Measurements from ENCODE around the gene C3orf18. TPM values are rescaled to one million over a fixed set of nuclear protein-coding genes. Genes with fewer than 3 reads are reported as not detected.

C3orf18 gene
- total RNA-seq, 1 donor from 2014 or later = 1.5 TPM

DNA sequence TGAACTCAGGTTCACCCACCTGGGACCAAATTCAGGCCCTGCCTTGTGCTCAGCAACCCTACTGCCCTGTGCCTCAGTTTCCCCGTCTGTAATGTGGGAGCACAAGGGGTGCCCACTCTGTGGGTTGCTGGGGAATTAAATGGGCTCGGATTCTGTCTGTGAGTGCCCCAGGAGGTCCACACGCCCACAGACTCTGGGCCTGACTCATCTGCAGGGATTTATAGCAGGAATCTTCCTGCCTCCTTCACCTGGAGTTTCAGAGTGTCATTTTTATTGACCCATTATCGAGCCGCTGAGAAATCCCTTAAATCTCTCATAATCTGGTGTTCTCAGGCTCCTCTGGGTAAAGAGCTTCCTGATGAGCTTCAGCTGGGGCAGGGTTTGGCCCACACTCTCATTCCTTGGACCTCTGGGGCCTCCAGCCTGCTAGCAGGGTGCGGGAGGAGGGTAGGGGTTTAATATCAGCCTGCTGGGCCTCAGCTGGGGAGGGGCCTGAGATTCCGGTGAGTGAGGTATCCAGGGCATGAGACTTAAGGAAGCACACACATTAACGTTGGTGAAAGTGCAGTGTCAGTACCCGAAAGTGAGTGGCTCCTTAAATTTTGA is 16.4 kb downstream of the C3orf18 start:
- DNase-seq (ENCODE audit: low read depth in 2 of 2) = no peak

DNA sequence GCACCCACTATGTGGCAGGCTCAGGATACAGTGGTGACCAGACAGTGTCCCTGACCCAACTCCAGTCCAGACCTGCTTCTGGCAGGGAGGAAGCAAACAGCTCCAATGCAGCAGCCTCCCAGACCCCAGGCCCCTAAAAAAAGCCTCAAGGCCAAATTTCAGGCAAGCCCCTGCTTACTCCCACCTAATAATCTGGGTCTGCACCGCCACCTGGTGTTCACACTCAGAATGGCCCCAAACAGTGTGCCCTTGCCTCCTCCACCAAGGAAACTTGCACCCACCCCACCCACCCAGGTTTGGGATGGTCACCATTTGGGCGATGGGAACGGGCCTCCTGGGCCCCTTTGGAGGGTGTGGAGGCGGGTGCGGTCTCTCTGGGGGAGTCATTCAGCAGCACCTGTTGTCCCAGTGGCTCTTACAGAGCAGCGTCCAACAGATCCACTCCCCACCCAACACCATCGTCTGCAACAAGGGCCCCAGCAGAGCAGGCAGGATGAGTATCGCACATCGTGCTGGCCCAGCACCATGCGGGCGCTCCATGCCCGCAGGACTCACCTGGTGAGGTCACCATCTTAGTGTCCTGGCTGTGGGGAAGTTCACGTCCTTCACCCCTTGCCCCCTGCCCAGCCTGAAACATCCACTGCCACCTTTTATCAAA is 17.3 kb downstream of the C3orf18 start:
- DNase-seq (ENCODE audit: low read depth in 2 of 2) = peak in 1 of 2 donors; percentile 33

DNA sequence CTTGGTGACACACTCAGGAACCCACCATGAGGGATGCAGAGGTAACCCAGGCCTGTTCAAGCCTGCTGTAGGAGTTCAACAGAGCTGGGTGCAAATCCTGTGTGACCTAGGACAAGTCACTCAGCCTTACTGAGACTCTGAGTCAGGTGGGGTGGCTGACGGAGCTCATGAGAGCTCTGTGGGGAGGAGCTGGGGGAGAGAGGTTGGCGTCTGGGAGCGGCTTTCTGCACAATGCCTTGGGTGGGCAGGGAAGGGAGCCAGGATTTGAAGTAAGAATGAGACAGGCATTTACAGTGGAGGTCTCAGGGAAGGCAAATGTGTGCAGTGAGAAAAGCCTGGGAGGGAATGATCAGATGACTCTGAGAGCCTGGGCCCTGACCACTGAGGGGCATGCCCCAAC is 18.3 kb downstream of the C3orf18 start:
- no peak for DNase-seq (ENCODE audit: low read depth in 2 of 2)

DNA sequence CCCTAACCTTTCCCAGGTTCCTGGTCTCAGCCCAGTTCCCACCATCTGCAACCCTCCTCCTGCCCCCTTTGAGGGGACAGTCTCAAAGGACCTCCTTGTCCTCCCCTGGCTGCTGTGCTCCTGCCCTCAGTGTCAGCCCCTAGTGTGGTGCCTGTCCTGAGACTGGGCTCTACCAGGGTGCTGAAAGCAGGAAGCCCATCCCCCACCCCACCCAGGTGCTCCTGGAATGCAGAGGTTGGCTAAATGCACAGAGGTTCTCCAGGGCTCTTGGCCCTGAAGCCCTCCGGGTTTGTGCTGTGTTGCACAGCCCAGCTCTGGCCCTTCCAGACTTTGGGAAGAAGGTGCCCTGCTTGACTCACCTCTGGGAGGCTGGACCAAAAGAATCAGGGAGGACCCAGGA is 21.8 kb downstream of the C3orf18 start:
- DNase-seq (ENCODE audit: low read depth in 2 of 2) = no peak

DNA sequence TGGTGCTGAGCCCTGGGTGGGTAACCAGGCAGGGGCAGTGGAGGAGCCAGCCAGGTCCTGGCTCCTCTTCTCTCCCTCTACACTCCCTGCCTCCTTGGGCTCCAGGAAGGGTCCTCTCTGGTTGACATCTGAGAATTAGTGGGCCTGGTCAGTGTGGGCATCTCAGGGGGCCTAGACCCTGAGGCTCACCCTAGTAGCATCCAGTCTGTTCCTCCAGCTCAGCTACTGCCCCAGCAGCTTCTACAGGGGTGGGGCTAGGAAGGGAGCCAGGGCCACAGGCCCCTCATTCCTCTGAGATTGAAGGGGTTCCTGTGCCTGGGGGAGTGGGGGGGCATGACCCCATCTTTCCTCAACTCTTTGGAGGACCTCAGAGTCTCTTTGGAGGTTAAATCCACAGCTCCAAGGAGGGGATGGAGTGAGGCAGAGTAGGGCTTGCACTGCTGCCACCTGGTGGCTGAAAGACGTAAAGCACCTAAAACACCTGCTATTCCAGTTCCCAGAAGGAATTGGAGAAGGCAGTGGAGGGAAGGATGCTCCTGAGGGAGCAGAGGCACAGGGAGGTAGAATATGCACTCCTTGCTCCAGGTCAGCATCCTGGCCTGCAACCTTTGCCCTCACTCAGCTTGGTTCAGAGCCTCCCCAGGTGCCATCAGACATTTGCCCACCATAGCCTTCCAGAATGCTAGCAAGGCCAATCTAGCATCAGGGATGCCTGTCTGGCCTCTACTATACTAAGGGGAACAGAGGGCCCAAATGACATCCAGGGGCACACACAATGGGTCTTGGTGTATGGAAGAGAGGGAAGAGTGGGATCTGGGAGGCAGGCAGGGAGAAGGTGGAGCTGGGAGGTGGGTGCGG is 25.1 kb downstream of the C3orf18 start:
- peak; percentile 25 to 57 for DNase-seq (ENCODE audit: low read depth in 2 of 2)

DNA sequence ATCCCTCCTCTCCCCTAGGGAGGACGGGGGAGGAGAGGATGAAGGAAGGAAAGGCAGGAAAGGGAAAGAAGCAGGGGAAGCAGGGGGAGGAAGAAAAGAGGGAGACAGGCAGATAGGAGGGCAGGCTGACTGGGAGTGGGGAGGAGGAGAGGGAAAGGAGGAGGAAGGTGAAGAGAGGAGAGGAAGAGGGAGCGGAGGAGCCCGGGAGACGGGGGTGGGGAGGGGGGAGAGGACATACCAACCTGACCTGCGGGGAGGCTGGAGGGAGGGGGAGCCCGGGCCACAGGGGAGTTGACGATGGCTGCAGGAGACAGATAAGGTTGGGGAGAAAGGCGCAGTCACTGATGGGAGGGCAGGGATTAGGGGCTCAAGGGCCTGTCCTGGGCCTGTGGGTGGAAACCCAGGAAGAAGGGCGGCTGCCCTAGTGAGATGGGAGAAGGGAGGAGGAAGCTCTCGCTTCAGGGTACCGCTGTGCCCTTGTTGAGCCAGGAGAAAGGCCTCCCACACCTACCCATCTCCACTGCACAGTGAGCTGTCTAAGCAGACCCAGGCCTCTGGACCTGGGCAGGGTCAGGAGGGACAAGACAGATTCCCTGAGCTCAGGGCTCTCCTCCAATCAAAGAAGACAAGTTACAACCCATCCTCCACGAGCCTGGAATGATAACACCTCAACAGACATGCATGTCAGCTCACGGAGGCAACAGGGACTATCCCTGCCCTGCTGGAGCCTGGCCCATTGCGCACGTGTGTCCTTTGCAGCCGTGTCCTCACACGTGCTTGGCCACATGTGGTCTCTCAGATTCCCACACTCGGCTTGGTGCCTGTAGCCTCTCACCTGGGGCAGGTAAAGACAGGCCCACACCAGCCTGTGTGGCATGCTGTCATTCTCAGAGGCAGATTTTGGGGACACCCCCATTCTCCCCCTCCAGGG is 27.9 kb downstream of the C3orf18 start:
- DNase-seq (ENCODE audit: low read depth in 2 of 2) = no peak

DNA sequence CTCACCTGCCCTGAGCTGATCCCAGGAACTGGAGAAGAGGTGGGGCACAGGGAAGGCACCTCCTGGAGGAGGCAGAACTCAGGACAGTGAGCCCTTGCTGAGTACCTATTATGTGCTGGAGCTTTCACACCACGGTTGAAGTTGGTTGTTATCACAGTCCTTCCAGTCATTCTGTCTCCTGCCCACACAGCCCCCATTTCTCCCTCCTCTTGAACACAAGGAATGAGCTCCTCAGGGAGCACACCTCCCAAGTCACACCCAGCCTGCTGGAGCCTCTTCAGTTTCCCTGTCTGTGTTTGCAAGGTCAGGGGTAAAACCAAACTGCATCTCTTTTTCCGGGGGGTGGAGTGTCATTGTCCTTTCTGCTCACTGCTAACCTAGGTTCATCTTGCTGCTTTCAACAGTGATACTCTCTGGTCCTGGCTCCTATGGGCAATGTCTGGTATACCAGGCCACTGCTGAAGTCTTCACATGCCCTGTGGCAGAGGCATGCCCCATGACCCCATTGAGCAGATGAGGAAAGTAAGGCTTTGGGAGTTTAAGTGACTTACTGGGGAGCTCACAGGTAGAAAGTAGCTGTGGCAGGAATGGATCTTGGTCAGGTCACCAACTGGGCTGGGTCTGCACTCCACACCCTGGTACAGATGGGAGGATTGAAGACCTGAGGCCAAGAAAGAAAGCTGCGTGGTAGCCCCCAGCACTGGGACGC is 30.0 kb downstream of the C3orf18 start:
- DNase-seq (ENCODE audit: low read depth in 2 of 2) = no peak

DNA sequence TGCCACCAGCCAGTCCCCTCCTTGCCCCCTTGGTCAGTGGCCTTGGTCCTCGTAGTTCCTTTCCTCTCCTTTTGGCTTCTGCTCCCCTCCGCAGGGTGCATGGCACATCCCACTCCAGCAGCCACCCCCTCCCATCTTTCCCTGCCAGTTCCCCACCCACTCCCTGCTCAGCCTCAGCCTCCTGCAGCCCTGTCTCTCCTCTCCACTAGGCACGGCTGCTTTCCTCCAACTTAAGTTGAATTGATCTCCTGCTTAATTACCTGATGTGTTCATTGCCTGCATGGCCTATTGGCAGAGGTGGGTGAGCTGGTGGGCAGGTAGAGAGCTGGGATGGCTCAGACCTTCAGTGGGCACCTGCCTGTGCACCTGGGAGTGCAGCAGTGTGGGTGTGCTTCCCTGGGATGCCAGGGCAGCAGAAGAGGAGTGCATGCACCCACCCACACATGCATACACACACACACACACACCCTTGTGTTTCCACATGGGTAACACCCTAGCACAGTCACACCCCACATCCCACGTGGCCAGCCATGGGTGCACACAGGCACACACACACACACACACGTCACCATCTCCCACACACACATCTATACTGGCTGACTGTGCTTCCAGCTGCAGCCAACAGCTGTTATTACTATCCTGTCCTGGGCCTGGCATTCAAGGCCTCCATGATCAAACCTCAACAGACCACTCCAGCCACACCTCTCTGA is 30.9 kb downstream of the C3orf18 start:
- no peak for DNase-seq (ENCODE audit: low read depth in 2 of 2)

DNA sequence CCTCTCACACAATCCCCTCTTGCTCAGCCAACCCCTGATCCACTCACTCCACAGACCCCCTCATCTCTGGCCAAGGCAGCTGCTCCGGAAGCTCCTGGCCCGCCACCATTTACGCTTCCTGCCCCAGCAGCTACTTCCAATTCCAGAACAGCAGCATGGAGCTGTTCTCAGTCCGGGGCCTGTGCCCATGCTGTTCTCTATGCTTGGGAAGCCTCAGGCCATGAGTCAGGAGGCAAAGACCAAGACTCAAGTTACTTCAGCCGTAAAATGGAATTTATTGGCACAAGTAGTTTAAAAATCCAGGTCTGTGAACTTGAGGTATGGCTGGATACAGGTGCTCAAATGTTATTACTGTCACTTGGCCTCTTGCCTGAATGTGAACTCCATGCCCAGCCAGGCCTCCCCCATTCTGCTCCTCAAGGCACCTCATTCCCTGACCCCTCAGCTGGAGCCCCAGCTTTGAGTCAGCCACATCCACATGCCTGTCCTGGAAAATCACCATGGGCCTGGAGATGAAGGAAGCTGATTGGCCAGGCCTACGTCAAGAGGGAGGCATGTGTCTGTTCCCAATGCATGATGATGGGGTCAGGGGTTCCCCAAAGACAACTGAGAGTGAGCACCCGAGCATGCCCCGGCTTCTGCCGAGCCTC is 32.7 kb downstream of the C3orf18 start:
- no peak for DNase-seq (ENCODE audit: low read depth in 2 of 2)

DNA sequence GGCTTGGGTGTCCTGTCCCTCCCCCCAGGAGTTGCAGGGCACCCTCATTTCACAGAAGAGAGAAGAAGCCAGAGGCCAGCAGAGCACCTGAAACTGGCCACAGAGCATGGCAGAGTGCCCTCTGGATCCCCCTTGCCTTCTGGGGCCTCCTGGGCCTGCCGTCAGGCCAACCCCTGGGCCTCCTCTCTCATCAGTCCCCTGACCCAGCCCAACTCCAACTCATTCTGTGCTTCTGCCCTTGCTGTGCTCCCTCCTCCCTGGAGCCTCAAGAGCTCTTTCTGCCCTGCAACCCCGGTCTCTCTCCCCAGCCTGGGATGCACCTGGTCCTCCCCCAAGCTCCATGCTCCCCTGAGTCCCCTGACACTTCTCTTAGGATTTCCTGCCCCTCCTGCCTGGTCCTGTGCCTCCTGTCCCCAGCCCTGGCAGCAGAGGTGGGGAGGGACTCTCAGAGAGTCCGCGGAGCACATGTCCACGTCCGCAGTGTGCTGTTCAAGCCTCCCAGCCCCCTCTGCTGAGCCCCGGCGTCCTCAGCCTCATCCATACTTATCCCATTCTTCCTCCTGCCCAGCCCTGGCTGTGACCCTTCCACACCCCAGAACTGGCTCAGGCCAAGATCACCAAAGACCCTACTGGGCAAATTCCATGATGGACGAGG is 33.6 kb downstream of the C3orf18 start:
- DNase-seq (ENCODE audit: low read depth in 2 of 2) = no peak

DNA sequence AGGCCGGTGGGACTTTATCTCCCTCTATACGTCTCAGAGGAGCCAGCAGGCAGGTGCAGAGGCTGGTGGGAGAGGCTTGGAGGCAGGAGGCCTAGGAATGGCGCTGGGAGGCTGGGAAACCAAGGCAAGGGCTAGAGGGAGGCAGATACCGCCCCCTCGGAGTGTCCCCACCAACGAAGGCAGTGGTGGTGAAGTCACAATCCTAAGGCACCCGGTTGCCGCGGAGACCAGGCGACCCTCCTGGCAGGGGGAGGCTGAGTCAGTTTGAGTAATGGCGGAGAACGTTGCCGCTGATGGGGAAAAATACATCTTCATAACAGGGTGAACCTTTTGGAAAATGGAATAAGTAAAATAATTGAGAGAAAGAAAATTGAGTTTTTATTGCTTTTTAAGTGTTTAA is 34.2 kb downstream of the C3orf18 start:
- DNase-seq (ENCODE audit: low read depth in 2 of 2) = no peak

DNA sequence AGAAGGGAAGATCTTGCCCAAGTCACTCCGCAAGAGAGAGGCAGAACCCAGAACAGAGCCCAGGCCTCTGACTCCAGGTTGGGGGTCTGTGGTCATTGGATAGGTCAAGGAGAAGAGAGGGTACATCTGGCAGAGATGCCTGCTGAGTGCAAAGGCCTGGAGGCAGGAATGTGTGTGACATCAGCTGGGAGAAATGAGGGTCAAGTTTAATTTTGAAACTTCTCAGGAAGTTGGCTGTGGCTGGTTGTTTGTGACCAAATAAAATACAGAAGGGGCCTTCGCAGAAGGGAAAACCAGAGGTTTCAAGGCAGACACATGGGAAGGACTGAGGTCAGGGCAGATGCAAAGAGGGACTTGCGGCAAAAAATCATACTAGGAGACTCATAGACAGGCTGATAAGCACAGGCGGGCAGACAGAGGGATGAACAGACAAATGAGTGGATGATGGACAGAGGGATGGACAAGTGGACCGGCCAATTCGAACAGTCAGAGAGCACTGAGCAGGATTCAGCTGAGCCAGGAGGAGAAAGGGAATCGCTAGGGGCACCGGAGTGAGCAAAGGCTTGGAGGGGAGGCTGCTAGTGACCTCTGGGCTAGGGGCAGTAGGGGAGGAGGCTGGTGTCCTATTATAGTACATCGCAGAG is 35.4 kb downstream of the C3orf18 start:
- DNase-seq (ENCODE audit: low read depth in 2 of 2) = no peak

DNA sequence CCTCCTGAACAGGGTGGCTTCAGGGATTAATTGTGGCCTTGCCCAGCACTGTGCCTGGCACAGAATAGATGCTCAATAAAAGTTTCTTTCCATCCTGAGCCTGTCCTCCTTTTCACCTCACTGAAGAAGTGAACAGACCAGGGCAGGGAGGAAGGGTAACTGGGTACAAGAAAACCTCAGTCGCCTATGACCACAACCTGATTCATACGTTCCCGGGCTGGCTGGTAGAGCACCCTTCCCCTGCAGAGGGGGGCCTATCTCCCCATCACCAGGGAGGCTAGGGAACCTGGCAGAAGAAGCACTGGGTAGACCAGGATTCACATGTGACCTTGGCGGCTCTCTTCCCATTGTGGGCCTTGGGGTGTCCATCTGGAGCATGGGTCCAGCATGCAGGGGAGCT is 36.3 kb downstream of the C3orf18 start:
- no peak for DNase-seq (ENCODE audit: low read depth in 2 of 2)

DNA sequence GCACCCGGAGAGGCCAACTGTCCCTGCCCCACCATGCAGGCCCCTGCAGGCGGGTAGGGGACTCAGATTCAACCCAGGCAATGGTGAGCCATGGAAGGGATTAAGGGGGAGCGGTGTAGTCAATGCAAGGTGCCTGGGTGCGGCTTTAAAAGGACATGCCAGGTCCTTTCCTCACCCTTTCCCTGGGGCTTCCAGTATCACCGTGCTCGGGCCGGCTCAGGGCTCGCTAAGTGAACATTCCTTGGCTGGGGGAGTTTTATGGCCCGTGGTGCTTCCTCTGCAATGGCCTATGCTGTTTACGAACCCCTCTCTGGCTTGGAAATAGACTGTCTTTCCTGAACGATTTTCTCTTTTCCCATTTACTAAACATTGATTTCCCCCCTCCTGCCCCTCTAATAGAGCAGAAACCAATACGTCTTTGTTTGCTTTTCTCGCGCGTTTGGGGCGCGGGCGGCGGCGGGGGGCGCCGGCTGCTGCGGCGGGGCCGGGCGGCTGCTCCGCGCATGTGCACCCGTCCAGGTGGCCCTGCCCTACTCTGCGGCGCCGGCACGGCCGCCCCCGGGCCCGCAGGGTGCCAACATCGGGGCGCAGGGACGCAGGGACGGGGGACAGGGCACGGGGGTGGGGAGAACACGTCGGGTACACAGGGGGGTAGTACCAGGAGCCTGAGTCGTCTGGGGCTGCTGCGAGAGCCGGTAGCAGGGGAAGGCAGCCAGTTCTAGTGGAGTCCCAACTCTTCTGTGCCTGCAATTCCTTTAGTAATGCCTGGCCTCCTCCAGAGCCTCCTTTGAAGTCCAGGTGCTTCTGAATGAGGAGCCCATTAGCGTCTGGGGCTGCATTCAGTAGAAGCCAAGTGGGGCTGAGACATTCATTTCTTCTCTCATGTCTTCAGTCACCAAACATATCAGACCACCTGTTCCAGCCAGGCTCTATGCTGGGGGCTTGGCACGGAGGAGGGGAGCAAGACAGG is 37.3 kb downstream of the C3orf18 start:
- DNase-seq (ENCODE audit: low read depth in 2 of 2) = no peak

DNA sequence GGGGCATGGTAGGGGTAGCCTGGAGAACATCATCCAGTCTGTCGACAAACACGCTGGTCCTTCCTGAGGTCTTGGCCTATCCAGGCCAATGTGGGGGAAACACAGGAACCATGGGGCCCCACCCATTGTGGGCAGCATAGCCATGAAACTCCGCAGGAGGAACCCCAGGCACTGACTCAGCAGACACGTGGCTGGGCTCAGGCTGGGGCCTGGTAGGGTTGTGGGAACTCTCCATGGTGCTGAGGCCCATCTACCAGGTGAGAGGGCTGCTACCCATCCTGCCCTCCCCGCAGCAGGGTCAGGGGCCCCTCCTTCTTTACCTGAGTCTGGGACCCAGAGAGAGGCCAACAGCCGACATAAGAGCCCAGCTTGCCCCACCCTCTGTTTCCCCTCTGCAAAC is 41.6 kb downstream of the C3orf18 start:
- peak in 1 of 2 donors; percentile 41 for DNase-seq (ENCODE audit: low read depth in 2 of 2)

DNA sequence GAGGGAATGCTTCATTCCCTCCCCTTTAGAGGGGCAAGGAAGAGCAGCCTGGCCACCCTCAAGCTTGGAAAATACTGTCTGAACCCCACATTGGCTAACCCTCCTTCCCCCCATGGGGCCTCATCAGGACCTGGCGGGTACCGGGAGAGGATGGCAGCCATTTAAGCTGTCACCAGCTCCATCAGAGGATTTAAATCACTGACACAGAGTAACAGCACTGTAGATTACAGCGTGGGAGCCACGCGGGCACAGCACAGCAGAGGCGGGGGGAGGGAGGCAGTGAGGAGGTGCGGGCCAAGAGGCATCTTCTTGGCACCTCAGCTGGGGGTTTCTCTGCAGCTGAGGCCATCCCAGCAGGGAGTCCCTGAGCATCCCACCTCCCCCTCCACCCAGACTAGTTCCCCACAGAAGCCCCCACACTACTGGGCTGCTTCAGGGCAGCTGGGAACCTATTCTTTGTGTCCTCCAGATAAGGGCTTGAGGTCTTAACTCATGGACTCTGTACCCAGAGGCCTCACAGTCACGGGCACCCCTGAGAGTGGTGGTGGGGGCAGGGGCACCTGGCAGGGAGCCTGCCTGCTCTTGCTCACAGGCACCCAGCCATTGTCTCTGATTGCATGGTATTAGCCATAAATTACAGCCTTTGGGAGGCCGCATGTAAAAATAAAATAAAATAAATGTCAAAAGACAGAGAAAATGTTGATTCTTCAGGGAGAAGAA is 42.2 kb downstream of the C3orf18 start:
- DNase-seq (ENCODE audit: low read depth in 2 of 2) = no peak

DNA sequence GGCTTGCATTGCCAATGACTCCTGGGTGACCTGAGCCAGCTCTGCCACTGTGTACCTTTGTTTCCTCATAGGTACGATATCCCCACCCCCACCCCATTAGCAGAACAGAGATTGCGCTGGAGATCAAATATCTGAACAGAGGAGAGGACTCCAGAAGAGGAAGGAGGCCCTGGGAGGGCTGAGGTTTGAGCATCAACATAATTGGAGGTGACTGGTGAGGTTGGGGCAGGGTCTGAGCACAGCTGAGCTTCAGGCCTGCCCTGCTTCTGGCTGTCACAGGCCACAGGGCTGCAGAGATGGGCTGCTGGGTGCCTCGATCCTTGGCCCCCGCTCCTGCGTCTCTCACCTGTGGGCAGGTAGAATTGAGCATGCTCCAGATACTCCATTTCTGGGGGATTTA is 42.8 kb downstream of the C3orf18 start:
- DNase-seq (ENCODE audit: low read depth in 2 of 2) = no peak

Data from dermis microvascular lymphatic vessel endothelial cell (primary cell).